ENCODE measurements around the gene CAMKV. TPM values are rescaled to one million over a fixed set of nuclear protein-coding genes. Genes with fewer than 3 reads are reported as not detected.

Gene CAMKV
- total and polyA plus RNA-seq, 8 donors, result 0.19 to 0.42 (median 0.22) TPM; not detected in 5

DNA sequence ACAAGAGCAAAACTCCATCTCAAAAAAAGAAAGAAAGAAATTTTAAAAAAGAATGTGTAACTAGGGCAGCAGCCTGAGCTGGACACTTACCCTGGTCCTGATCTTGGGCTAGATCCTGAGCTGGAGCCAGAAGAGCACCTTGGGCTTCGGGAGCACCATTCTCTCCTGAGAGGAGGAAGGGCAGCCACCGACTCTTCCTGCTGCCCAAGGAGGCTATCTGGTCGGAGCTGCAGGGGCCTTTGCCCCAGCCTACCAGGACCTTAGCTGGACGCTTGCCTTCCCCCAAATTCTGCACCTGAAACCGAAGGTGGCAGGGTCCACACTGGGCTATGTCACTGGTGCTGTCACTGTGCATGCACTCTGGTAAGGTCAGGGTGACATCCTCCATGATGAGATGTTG is 6.9 kb upstream of the CAMKV start:
- TF ChIP-seq, protein P1, sequence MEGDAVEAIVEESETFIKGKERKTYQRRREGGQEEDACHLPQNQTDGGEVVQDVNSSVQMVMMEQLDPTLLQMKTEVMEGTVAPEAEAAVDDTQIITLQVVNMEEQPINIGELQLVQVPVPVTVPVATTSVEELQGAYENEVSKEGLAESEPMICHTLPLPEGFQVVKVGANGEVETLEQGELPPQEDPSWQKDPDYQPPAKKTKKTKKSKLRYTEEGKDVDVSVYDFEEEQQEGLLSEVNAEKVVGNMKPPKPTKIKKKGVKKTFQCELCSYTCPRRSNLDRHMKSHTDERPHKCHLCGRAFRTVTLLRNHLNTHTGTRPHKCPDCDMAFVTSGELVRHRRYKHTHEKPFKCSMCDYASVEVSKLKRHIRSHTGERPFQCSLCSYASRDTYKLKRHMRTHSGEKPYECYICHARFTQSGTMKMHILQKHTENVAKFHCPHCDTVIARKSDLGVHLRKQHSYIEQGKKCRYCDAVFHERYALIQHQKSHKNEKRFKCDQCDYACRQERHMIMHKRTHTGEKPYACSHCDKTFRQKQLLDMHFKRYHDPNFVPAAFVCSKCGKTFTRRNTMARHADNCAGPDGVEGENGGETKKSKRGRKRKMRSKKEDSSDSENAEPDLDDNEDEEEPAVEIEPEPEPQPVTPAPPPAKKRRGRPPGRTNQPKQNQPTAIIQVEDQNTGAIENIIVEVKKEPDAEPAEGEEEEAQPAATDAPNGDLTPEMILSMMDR (IDR thresholded peaks at IDR 0.05), result no peak
- intact Hi-C loops (cut with DNase I), result no loop called here
- Histone ChIP-seq H3K9me3 (no peaks in the 10 kb centered on the region), H3K4me1 (no peaks in the 10 kb centered on the region), H3K27me3 (no peaks in the 10 kb centered on the region), H3K36me3 (no peaks in the 10 kb centered on the region), H3K4me3 (no peak overlapping the region), H3K27ac (no peak overlapping the region)
- WGBS, 2 donors, result 54 to 69% methylated on average over 5 of the region's 5 CpGs
- DNase-seq, result no peak
- ATAC-seq, result no peak
- no peak for FAIRE-seq

DNA sequence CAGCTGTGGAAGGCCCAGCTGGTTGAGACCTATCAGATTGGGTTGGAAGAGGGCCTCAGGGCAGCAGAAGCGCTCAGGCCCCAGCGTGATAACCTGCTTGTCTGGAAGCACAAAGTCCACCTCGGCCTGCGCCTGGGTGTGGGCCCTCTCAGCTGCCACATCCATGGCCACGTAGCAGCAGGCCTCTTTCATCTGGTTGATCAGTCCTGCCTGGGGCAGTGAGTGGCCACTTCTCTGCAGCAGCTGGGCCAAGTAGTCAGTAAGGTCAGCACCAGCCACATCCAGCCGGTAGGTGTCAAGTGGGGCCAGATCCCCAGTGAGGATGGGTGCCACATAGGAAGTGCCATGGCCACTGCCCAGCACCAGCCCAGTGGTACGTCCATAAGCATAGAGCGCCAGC is 3.9 kb upstream of the CAMKV start:
- Histone ChIP-seq H3K4me1 (peaks cover 0 to 4% (median 0%) of the 10 kb centered on the region in 3 donors), H3K9me3 (no peaks in the 10 kb centered on the region), H3K27ac (no peak overlapping the region), H3K27me3 (no peaks in the 10 kb centered on the region), H3K4me3 (no peak overlapping the region), H3K36me3 (no peaks in the 10 kb centered on the region)
- intact Hi-C loops (cut with DNase I), result no loop called here
- no peak for FAIRE-seq
- no peak for DNase-seq
- TF ChIP-seq, protein P1 (IDR thresholded peaks at IDR 0.05), result no peak
- peak in 1 of 4 donors; percentile 19 for ATAC-seq
- 80% methylated on average over 8 of the region's 8 CpGs for WGBS, 2 donors

GRCh38 chr3:49872801-49873281 is 3.1 kb upstream of the CAMKV start:
- intact Hi-C loops (cut with DNase I), result no loop called here
- H3K4me1 ChIP-seq, result peaks cover 0 to 4% (median 0%) of the 10 kb centered on the region in 3 donors
- WGBS, 2 donors, result 55 to 59% methylated on average over 4 of the region's 4 CpGs
- no peaks in the 10 kb centered on the region for H3K27me3 ChIP-seq
- ATAC-seq (no peak), DNase-seq (no peak), FAIRE-seq (no peak)
- TF ChIP-seq, protein P1 (IDR thresholded peaks at IDR 0.05), result no peak
- H3K36me3 ChIP-seq, result no peaks in the 10 kb centered on the region
- H3K27ac ChIP-seq, result no peak overlapping the region
- H3K9me3 ChIP-seq, result no peaks in the 10 kb centered on the region
- H3K4me3 ChIP-seq, result no peak overlapping the region

GRCh38 chr3:49871531-49872153 is 1.9 kb upstream of the CAMKV start:
- H3K4me3 ChIP-seq, result no peak overlapping the region
- no peaks in the 10 kb centered on the region for H3K36me3 ChIP-seq
- no peaks in the 10 kb centered on the region for H3K9me3 ChIP-seq
- H3K27ac ChIP-seq, result no peak overlapping the region
- intact Hi-C loops (cut with DNase I), result no loop called here
- WGBS, 2 donors, result 56 to 65% methylated on average over 10 of the region's 10 CpGs
- no peak for DNase-seq
- H3K4me1 ChIP-seq, result peaks cover 0 to 4% (median 0%) of the 10 kb centered on the region in 3 donors
- no peak for ATAC-seq
- H3K27me3 ChIP-seq, result no peaks in the 10 kb centered on the region
- TF ChIP-seq, protein P1 (IDR thresholded peaks at IDR 0.05), result no peak
- no peak for FAIRE-seq

DNA sequence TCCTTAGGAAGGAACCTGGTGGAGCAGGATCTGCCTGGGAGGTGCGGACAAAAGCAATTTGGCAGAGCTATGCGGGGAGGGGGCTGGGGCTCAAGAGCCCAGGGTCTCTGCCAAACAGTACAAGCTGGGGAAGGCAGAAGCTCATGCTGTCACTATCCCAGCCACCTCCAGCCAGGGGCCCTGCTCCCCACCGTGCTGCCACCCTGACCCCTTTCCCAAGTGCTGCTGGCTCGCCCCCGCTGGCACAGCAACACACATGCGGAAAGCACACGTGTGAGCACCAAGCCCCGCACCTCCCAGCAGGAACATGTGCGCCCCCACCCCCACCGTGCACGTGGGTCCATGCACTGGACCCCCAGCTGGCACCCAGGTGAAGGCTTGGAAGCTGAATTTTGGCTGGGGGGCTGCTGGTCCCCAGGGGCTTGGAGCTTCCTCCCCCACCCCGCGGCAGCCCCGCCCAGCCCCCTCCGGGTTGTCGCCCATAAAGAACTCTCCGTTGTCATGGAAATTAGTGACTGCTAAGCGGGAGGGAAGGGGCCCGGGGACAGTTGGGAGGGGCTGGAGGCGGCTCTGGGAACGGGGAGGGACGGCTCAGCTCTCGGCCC is 742 bp downstream of the CAMKV start:
- Histone ChIP-seq H3K36me3 (no peaks in the 10 kb centered on the region), H3K4me3 (peak overlapping the region in 2 of 4 donors; percentile 25 to 50), H3K4me1 (peaks cover 0 to 4% (median 0%) of the 10 kb centered on the region in 3 donors), H3K27ac (no peak overlapping the region), H3K9me3 (no peaks in the 10 kb centered on the region), H3K27me3 (no peaks in the 10 kb centered on the region)
- ATAC-seq, result peak in 1 of 4 donors; percentile 15
- no peak for DNase-seq
- FAIRE-seq, result no peak
- intact Hi-C loops (cut with DNase I), result no loop called here
- TF ChIP-seq, protein P1 (IDR thresholded peaks at IDR 0.05), result no peak
- WGBS, 2 donors, result 8% methylated on average over 20 to 23 of the region's 23 CpGs
